IPS-NIHi11 (cell line): ENCODE results near the gene TTC8.
"Not testable (repeated sequence)": the region's sequence is repeated elsewhere in the genome, so short reads cannot be mapped to it uniquely, and the experiment has no call there.

ENCODE experiments used
- DNase-seq: peaks from one replicate; pipeline ENCODE4 v3.0.0; 2012; ENCODE audit warnings: mixed read lengths, low spot score

The TTC8 gene

GRCh38 chr14:88825078-88825458, 617 bp downstream of the TTC8 start:
- no peak for DNase-seq

- no peak for DNase-seq
These were observed 1.1 kb downstream of the TTC8 start for GRCh38 chr14:88825503-88825902.

- DNase-seq: no peak
These were observed 4.7 kb downstream of the TTC8 start for GRCh38 chr14:88829188-88829587.

- no peak for DNase-seq
These were observed 5.3 kb downstream of the TTC8 start for GRCh38 chr14:88829685-88830302.

- no peak for DNase-seq
These were observed 6.8 kb downstream of the TTC8 start for GRCh38 chr14:88831284-88831683.

GRCh38 chr14:88834883-88835431, 10.5 kb downstream of the TTC8 start:
- no peak for DNase-seq

- DNase-seq: no peak
These were observed 11.2 kb downstream of the TTC8 start for GRCh38 chr14:88835661-88836060.

GRCh38 chr14:88837495-88837894, 13.0 kb downstream of the TTC8 start:
- no peak for DNase-seq

- DNase-seq: no peak
These were observed 13.6 kb downstream of the TTC8 start for GRCh38 chr14:88838015-88838414.

- no peak for DNase-seq
These were observed 16.5 kb downstream of the TTC8 start for GRCh38 chr14:88840926-88841325.

- DNase-seq: no peak
These were observed 17.3 kb downstream of the TTC8 start for GRCh38 chr14:88841741-88842140.

- no peak for DNase-seq
These were observed 18.0 kb downstream of the TTC8 start for GRCh38 chr14:88842414-88842813.

- DNase-seq: no peak
These were observed 20.6 kb downstream of the TTC8 start for GRCh38 chr14:88844980-88845491.

GRCh38 chr14:88848571-88848970, 24.1 kb downstream of the TTC8 start:
- no peak for DNase-seq

GRCh38 chr14:88849716-88850115, 25.3 kb downstream of the TTC8 start:
- DNase-seq: no peak

- DNase-seq: no peak
These were observed 27.1 kb downstream of the TTC8 start for GRCh38 chr14:88851587-88851986.

- DNase-seq: no peak
These were observed 28.2 kb downstream of the TTC8 start for GRCh38 chr14:88852632-88853031.

- no peak for DNase-seq
These were observed 28.7 kb downstream of the TTC8 start for GRCh38 chr14:88853129-88853528.

GRCh38 chr14:88856786-88857366, 32.4 kb downstream of the TTC8 start:
- no peak for DNase-seq

GRCh38 chr14:88857861-88858260, 33.4 kb downstream of the TTC8 start:
- not testable (repeated sequence) for DNase-seq

- not testable (repeated sequence) for DNase-seq
These were observed 34.7 kb downstream of the TTC8 start for GRCh38 chr14:88859118-88859517.

GRCh38 chr14:88863167-88863566, 38.7 kb downstream of the TTC8 start:
- no peak for DNase-seq

GRCh38 chr14:88864198-88864597, 39.7 kb downstream of the TTC8 start:
- no peak for DNase-seq

GRCh38 chr14:88866305-88866704, 41.9 kb downstream of the TTC8 start:
- DNase-seq: no peak
